H1 (cell line): ENCODE measurements around the gene LEKR1. TPM values are rescaled to one million over a fixed set of nuclear protein-coding genes. Genes with fewer than 3 reads are reported as not detected.

Source experiments
- CTCF ChIA-PET: fragments of 300-600 bp; sonication (Branson Sonifier 250); formaldehyde crosslinking; loops from one replicate; lab custom pipeline; 2021; ENCODE audit not compliant: partially characterized antibody; lab: Charles Lee
- POLR2A ChIA-PET: fragments of 300-600 bp; sonication (Branson Sonifier 250); formaldehyde crosslinking; loops from one replicate; lab custom pipeline; 2021; ENCODE audit warnings: inconsistent platforms; ENCODE audit not compliant: partially characterized antibody; lab: Charles Lee
- DNase-seq, 2 experiments: peaks; one replicate each; pipeline versions ENCODE4 v3.0.0 to v3.0.0-alpha.2; 2010 to 2022; ENCODE audit warnings: low spot score in 2 of 2, low read depth in 1 of 2, mixed read lengths in 1 of 2
- FAIRE-seq: peaks from 2 replicates; lab custom pipeline; 2011; peaks lifted over from hg19 to GRCh38; lab: Jason Lieb, UNC
- H2AFZ ChIP-seq: 2 replicates; pipeline ENCODE4 v1.8.1; 2012; ENCODE audit warnings: low read length, inconsistent platforms
- H2AK5ac ChIP-seq: 2 replicates; pipeline ENCODE4 v1.6.1; 2013; ENCODE audit warnings: low read depth, low read length
- H2BK120ac ChIP-seq: replicated peaks from 2 replicates; pipeline ENCODE3; 2013; ENCODE audit warnings: low read depth, low read length, inconsistent platforms
- H2BK12ac ChIP-seq: 2 replicates; pipeline ENCODE4 v1.6.1; 2013; ENCODE audit warnings: low read depth, low read length
- H2BK15ac ChIP-seq: 2 replicates; pipeline ENCODE4 v1.6.1; 2013; ENCODE audit warnings: low read length
- H2BK20ac ChIP-seq: 2 replicates; pipeline ENCODE4 v1.6.1; 2013; ENCODE audit warnings: low read length
- H2BK5ac ChIP-seq: 2 replicates; pipeline ENCODE4 v1.6.1; 2013; ENCODE audit warnings: low read depth, low read length
- H3K14ac ChIP-seq: 2 replicates; pipeline ENCODE4 v1.6.1; 2013; ENCODE audit warnings: inconsistent platforms; ENCODE audit not compliant: insufficient read length
- H3K18ac ChIP-seq: 2 replicates; pipeline ENCODE4 v1.6.1; 2013; ENCODE audit warnings: low read length; ENCODE audit errors: extremely low read depth
- H3K23ac ChIP-seq: 2 replicates; pipeline ENCODE4 v1.6.1; 2013; ENCODE audit warnings: inconsistent platforms; ENCODE audit not compliant: insufficient read length
- H3K23me2 ChIP-seq: 2 replicates; pipeline ENCODE4 v1.6.1; 2013; ENCODE audit warnings: low read depth, low read length
- H3K27ac ChIP-seq: 2 replicates; pipeline ENCODE4 v1.6.1; 2011; ENCODE audit warnings: low read depth, low read length, inconsistent platforms
- H3K27me3 ChIP-seq, 4 experiments: replicated peaks in 1 of 4; 1 replicate in 1 of 4; 2 replicates in 3 of 4; pipeline versions ENCODE4 v1.6.1 to v1.8.1; 2011 to 2013; ENCODE audit warnings: low read length in 3 of 4, mild to moderate bottlenecking in 3 of 4, inconsistent platforms in 2 of 4, mixed read lengths in 2 of 4, moderate library complexity in 1 of 4; ENCODE audit not compliant: control insufficient read depth in 3 of 4, insufficient read depth in 3 of 4; ENCODE audit errors: extremely low read depth in 1 of 4
- H3K36me3 ChIP-seq, 4 experiments: 2 replicates each; pipeline versions ENCODE4 v1.6.1 to v1.8.1; 2011 to 2013; ENCODE audit warnings: mild to moderate bottlenecking in 4 of 4, low read length in 3 of 4, moderate library complexity in 2 of 4, control low read depth in 1 of 4, inconsistent platforms in 1 of 4; ENCODE audit not compliant: insufficient read depth in 4 of 4, control insufficient read depth in 2 of 4
- H3K4ac ChIP-seq: replicated peaks from 2 replicates; pipeline ENCODE3; 2013; ENCODE audit warnings: low read length, low read depth, mixed read lengths, inconsistent platforms; ENCODE audit not compliant: insufficient read length
- H3K4me1 ChIP-seq, 4 experiments: replicated peaks in 1 of 4; 1 replicate in 1 of 4; 2 replicates in 3 of 4; pipeline versions ENCODE4 v1.6.1 to v1.8.1; 2011 to 2013; ENCODE audit warnings: low read length in 3 of 4, inconsistent platforms in 2 of 4, mixed read lengths in 1 of 4; ENCODE audit not compliant: insufficient read depth in 4 of 4, control insufficient read depth in 3 of 4
- H3K4me2 ChIP-seq, 2 experiments: 2 replicates each; pipeline versions ENCODE4 v1.6.1 to v1.8.1; 2011 to 2013; ENCODE audit warnings: low read depth in 2 of 2, low read length in 2 of 2, control low read depth in 1 of 2, inconsistent platforms in 1 of 2, mild to moderate bottlenecking in 1 of 2; ENCODE audit not compliant: insufficient read depth in 1 of 2
- H3K4me3 ChIP-seq, 4 experiments: fragments of 200-600, 300-600 bp in 1 of 4; sonication (generic), shearing (Covaris generic), sonication (Bioruptor Twin) in 1 of 4; 2 replicates each; pipeline versions ENCODE4 v1.5.1 to v1.8.1; 2011 to 2016; ENCODE audit warnings: low read length in 4 of 4, low read depth in 3 of 4, control low read depth in 2 of 4, inconsistent platforms in 2 of 4, mild to moderate bottlenecking in 2 of 4, mixed read lengths in 1 of 4, moderate library complexity in 1 of 4; ENCODE audit not compliant: insufficient read depth in 2 of 4; ENCODE audit errors: extremely low read depth in 1 of 4
- H3K56ac ChIP-seq: replicated peaks from 2 replicates; pipeline ENCODE3; 2013; ENCODE audit warnings: low read depth, mild to moderate bottlenecking, mixed read lengths, low read length, inconsistent platforms; ENCODE audit not compliant: insufficient read length
- H3K79me1 ChIP-seq: 2 replicates; pipeline ENCODE4 v1.6.1; 2013; ENCODE audit warnings: low read depth, low read length, control low read depth
- H3K79me2 ChIP-seq, 2 experiments: 2 replicates each; pipeline versions ENCODE4 v1.6.1 to v1.8.1; 2012 to 2013; ENCODE audit warnings: low read length in 2 of 2, mild to moderate bottlenecking in 2 of 2, inconsistent platforms in 1 of 2; ENCODE audit not compliant: insufficient read depth in 2 of 2, control insufficient read depth in 1 of 2
- H3K9ac ChIP-seq, 4 experiments: replicated peaks in 1 of 4; 1 replicate in 1 of 4; 2 replicates in 3 of 4; pipeline versions ENCODE4 v1.6.1 to v1.8.1; 2011 to 2013; ENCODE audit warnings: low read depth in 3 of 4, low read length in 3 of 4, control low read depth in 2 of 4, mild to moderate bottlenecking in 2 of 4, moderate library complexity in 2 of 4, inconsistent platforms in 1 of 4; ENCODE audit errors: extremely low read depth in 1 of 4
- H3K9me3 ChIP-seq, 2 experiments: 2 replicates each; pipeline versions ENCODE4 v1.6.1 to v1.8.1; 2012 to 2013; ENCODE audit warnings: mild to moderate bottlenecking in 2 of 2, moderate library complexity in 2 of 2, control low read depth in 1 of 2, inconsistent platforms in 1 of 2, low read depth in 1 of 2, low read length in 1 of 2, mixed read lengths in 1 of 2; ENCODE audit not compliant: insufficient read depth in 2 of 2
- H4K20me1 ChIP-seq, 2 experiments: replicated peaks in 1 of 2; 2 replicates each; pipeline versions ENCODE3 to v1.8.1; 2011 to 2013; ENCODE audit warnings: inconsistent platforms in 2 of 2, low read length in 2 of 2, mild to moderate bottlenecking in 1 of 2; ENCODE audit not compliant: insufficient read depth in 2 of 2, control insufficient read depth in 1 of 2
- H4K5ac ChIP-seq: 2 replicates; pipeline ENCODE4 v1.6.1; 2013; ENCODE audit warnings: low read length, low read depth, mixed read lengths, inconsistent platforms; ENCODE audit not compliant: insufficient read length
- H4K8ac ChIP-seq: 2 replicates; pipeline ENCODE4 v1.8.0; 2013; ENCODE audit warnings: mild to moderate bottlenecking, moderate library complexity, low read length, inconsistent platforms; ENCODE audit not compliant: insufficient read depth; ENCODE audit errors: extremely low read depth
- H4K91ac ChIP-seq: replicated peaks from 2 replicates; pipeline ENCODE3; 2013; ENCODE audit warnings: low read length, mixed read lengths, inconsistent platforms; ENCODE audit not compliant: insufficient read length
- CBX8 ChIP-seq: fragments of 300-800, 300-1000 bp; sonication (generic); IDR thresholded peaks from 2 replicates; pipeline ENCODE4 v1.7.1; 2016; ENCODE audit warnings: low read depth, low read length, borderline replicate concordance
- CREB1 ChIP-seq: IDR thresholded peaks from 2 replicates; pipeline ENCODE4 v1.6.1; 2012; ENCODE audit warnings: inconsistent platforms
- FOSL1 ChIP-seq: IDR thresholded peaks from 2 replicates; pipeline ENCODE4 v1.6.1; 2011; ENCODE audit warnings: mild to moderate bottlenecking, low read depth, low read length, moderate library complexity; ENCODE audit not compliant: insufficient read depth
- JUN ChIP-seq: IDR thresholded peaks from 2 replicates; pipeline ENCODE4 v1.6.1; 2011; ENCODE audit warnings: low read depth, mild to moderate bottlenecking, improper control_type of control experiment, low read length
- SAP30 ChIP-seq: fragments of 300-600 bp; sonication (generic); IDR thresholded peaks from 2 replicates; pipeline ENCODE4 v1.7.1; 2012; ENCODE audit warnings: low read length, moderate library complexity, mild to moderate bottlenecking, inconsistent platforms; ENCODE audit not compliant: insufficient read depth, insufficient replicate concordance
- TAF1 ChIP-seq: IDR thresholded peaks from 2 replicates; pipeline ENCODE4 v1.6.1; 2011; ENCODE audit warnings: mild to moderate bottlenecking, low read depth, low read length
- whole genome bisulfite sequencing, 2 experiments: shearing (Covaris generic) in 1 of 2; methylation state at CpG; one replicate each; pipeline versions ENCODE4 v1.1.6 to v1.1.7; 2013 to 2015; ENCODE audit warnings: low lambda C conversion rate in 2 of 2, mixed read lengths in 2 of 2, inconsistent platforms in 1 of 2, low coverage in 1 of 2, missing lambda C conversion rate in 1 of 2; ENCODE audit not compliant: insufficient replicate concordance in 2 of 2, insufficient coverage in 1 of 2, insufficient read length in 1 of 2; ENCODE audit errors: extremely low coverage in 1 of 2, missing lambda C conversion rate in 1 of 2; 5-methylcytosine and 5-hydroxymethylcytosine counted together
- polyA plus RNA-seq, 7 experiments: library from polyadenylated mRNA; depleted of rRNA in 3 of 7; stranded (reverse) in 5 of 7; unstranded in 2 of 7; fragments of >200 nt in 5 of 7; fragments of 200-250 nt in 2 of 7; gene quantifications; 1 replicate in 5 of 7; 2 replicates in 1 of 7; 4 replicates in 1 of 7; pipeline versions ENCODE4 v1.2.1 to v1.2.3, GENCODE V29; 2011 to 2013; ENCODE audit warnings: missing spikeins in 2 of 7, mixed read lengths in 2 of 7
- total RNA-seq: library from RNA; stranded (reverse); fragmentation: NEBNext Ultra II Directional; extraction: Animal tissue kit (Norgen Biotek cat#: 25700); gene quantifications from 2 replicates; pipeline ENCODE4 v1.2.1, GENCODE V29; 2021
- TF ChIP-seq, protein P1 (sequence below): IDR thresholded peaks from 2 replicates; pipeline ENCODE4 v1.6.1; 2012; ENCODE audit warnings: inconsistent platforms

Gene LEKR1
- total and polyA plus RNA-seq, 2 of the 8 experiments (the other 6 are each of a cell fraction or from before 2014, with no cell fraction given): 0.08 TPM; not detected in 1

DNA sequence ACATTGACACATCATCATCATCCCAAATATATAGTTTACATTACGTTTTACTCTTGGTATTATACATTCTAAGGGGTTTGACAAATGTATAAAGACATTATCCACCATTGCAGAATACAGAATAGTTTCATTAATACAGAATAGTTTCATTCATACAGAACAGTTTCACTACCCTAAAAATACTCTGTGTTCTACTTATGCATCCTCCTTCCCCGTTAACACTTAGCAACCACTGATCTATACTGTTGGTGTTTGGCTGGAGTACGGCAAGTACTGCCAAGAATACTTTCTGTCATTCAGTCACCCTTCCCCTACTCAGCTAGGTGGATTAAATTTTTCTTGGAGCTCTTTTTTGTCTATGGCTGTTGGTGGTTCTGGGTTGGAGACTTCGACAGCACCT is 33.4 kb downstream of the LEKR1 start:
- Histone ChIP-seq H2AK5ac (no peak overlapping the region), H3K9ac (no peak overlapping the region), H3K79me2 (no peaks in the 10 kb centered on the region), H2AFZ (no peak overlapping the region), H3K27me3 (no peaks in the 10 kb centered on the region), H2BK12ac (no peak overlapping the region), H3K9me3 (no peaks in the 10 kb centered on the region), H3K56ac (no peak overlapping the region), H3K79me1 (no peaks in the 10 kb centered on the region), H2BK15ac (no peak overlapping the region), H3K23me2 (no peaks in the 10 kb centered on the region), H3K4ac (no peak overlapping the region), H4K20me1 (no peaks in the 10 kb centered on the region), H4K8ac (no peak overlapping the region), H4K91ac (no peak overlapping the region), H3K4me2 (no peak overlapping the region), H3K18ac (no peak overlapping the region), H2BK120ac (no peak overlapping the region), H3K14ac (no peak overlapping the region), H3K23ac (no peak overlapping the region), H3K36me3 (no peaks in the 10 kb centered on the region), H4K5ac (no peak overlapping the region), H2BK5ac (no peak overlapping the region), H3K27ac (no peak overlapping the region), H3K4me3 (no peak overlapping the region), H2BK20ac (no peak overlapping the region), H3K4me1 (no peaks in the 10 kb centered on the region)
- ChIA-PET POLR2A (no interaction called here), CTCF (no interaction called here)
- DNase-seq: no peak
- 96% methylated on average over 4 of the region's 4 CpGs; no CpG with 5 or more reads in 1 of the 2 experiments for WGBS, 2 experiments
- FAIRE-seq: no peak
- TF ChIP-seq CREB1 (no peak), TAF1 (no peak), JUN (no peak), CBX8 (no peak), SAP30 (no peak), FOSL1 (no peak)
- TF ChIP-seq, protein P1, sequence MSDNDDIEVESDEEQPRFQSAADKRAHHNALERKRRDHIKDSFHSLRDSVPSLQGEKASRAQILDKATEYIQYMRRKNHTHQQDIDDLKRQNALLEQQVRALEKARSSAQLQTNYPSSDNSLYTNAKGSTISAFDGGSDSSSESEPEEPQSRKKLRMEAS: no peak
